C4-2B (cell line): ENCODE measurements around the gene STX8.
"Not testable (repeated sequence)": the region's sequence is repeated elsewhere in the genome, so short reads cannot be mapped to it uniquely, and the experiment has no call there.

Experiments
- H3K27ac ChIP-seq: fragments of 450-650 bp; 2 replicates; pipeline ENCODE4 v1.5.1; 2017
- CTCF ChIP-seq: fragments of 450-650 bp; conservative IDR thresholded peaks from 2 replicates; pipeline ENCODE4 v1.5.1; 2017; ENCODE audit warnings: mild to moderate bottlenecking
- ZFX ChIP-seq: fragments of 450-650 bp; IDR thresholded peaks from 2 replicates; pipeline ENCODE4 v1.6.1; 2017

The STX8 gene

GRCh38 chr17:9266697-9267117, 308.9 kb downstream of the STX8 start:
- H3K27ac ChIP-seq, result no peak overlapping the region
- TF ChIP-seq CTCF (no peak), ZFX (no peak)

GRCh38 chr17:9266031-9266680, 309.5 kb downstream of the STX8 start:
- TF ChIP-seq ZFX (no peak), CTCF (no peak)
- H3K27ac ChIP-seq, result no peak overlapping the region

- H3K27ac ChIP-seq, result no peak overlapping the region
- TF ChIP-seq ZFX (no peak), CTCF (no peak)
Measured at GRCh38 chr17:9261081-9262012, 314.3 kb downstream of the STX8 start.

- no peak for TF ChIP-seq CTCF
- TF ChIP-seq ZFX, result no peak
- no peak overlapping the region for H3K27ac ChIP-seq
Measured at GRCh38 chr17:9259419-9259818, 316.2 kb downstream of the STX8 start.

- H3K27ac ChIP-seq, result no peak overlapping the region
- TF ChIP-seq CTCF, result no peak
Measured at GRCh38 chr17:9258115-9259015, 317.3 kb downstream of the STX8 start.

GRCh38 chr17:9257630-9257965, 318.0 kb downstream of the STX8 start:
- H3K27ac ChIP-seq, result not testable (repeated sequence)

GRCh38 chr17:9256751-9257629, 318.6 kb downstream of the STX8 start:
- TF ChIP-seq ZFX (no peak), CTCF (no peak)
- H3K27ac ChIP-seq, result no peak overlapping the region
